Bladder microvascular endothelial cell (primary cell): Measurements from ENCODE around the gene ZBTB9. TPM values are rescaled to one million over a fixed set of nuclear protein-coding genes. Genes with fewer than 3 reads are reported as not detected.

Experiments
- total RNA-seq: library from RNA; depleted of rRNA; stranded (reverse); fragments of >200 nt; gene quantifications from 2 replicates; pipeline ENCODE4 v1.2.3, GENCODE V29; 2014

Gene ZBTB9
- total RNA-seq = 5.7 and 8.3 TPM in 2 replicates

GRCh38 chr6:33454009-33454946, at the start of gene ZBTB9:
Gene ZBTB9, plus strand, starts transcription at chr6:33454576. Its CDS starts 525 bp downstream, at chr6:33455101.

GRCh38 chr6:33410711-33411631, 43.4 kb upstream of the ZBTB9 start, which contains the start of gene PHF1:
Gene PHF1, plus strand, starts transcription at chr6:33411014. Its CDS starts 1,250 bp downstream, at chr6:33412264.

GRCh38 chr6:33417903-33418689, 36.3 kb upstream of the ZBTB9 start, which contains the start of gene CUTA:
Gene CUTA, minus strand, starts transcription at chr6:33418107. Its CDS starts 107 bp downstream, at chr6:33418000.

GRCh38 chr6:33419580-33420490, 34.5 kb upstream of the ZBTB9 start, which contains the start of gene SYNGAP1:
Gene SYNGAP1, plus strand, starts transcription at chr6:33420065. Its CDS starts 200 bp downstream, at chr6:33420265.

Other genes starting within 250 kb of the ZBTB9 start
- gene HSD17B8, start 249.9 kb upstream of the ZBTB9 start, total RNA-seq = 8.1 and 11.0 TPM in 2 replicates
- 21.0 and 31.4 TPM in 2 replicates for gene RING1, start 246.1 kb upstream of the ZBTB9 start, total RNA-seq
- gene VPS52, start 182.7 kb upstream of the ZBTB9 start, total RNA-seq = 27.5 and 44.3 TPM in 2 replicates
- 3,373 and 4,771 TPM in 2 replicates for gene RPS18, start 182.5 kb upstream of the ZBTB9 start, total RNA-seq
- gene B3GALT4, start 177.5 kb upstream of the ZBTB9 start, total RNA-seq = 4.8 and 10.0 TPM in 2 replicates
- gene WDR46, start 165.3 kb upstream of the ZBTB9 start, total RNA-seq = 59.7 and 74.5 TPM in 2 replicates
- 34.9 and 35.5 TPM in 2 replicates for gene PFDN6, start 165.0 kb upstream of the ZBTB9 start, total RNA-seq
- gene RGL2, start 155.6 kb upstream of the ZBTB9 start, total RNA-seq = 39.8 and 52.5 TPM in 2 replicates
- gene TAPBP, start 140.5 kb upstream of the ZBTB9 start, total RNA-seq = 67.3 and 138 TPM in 2 replicates
- 13.4 and 21.8 TPM in 2 replicates for gene ZBTB22, start 136.8 kb upstream of the ZBTB9 start, total RNA-seq
- gene DAXX, start 131.6 kb upstream of the ZBTB9 start, total RNA-seq = 43.7 and 69.9 TPM in 2 replicates
- 14.0 and 25.6 TPM in 2 replicates for gene KIFC1, start 62.8 kb upstream of the ZBTB9 start, total RNA-seq
- gene PHF1, start 43.6 kb upstream of the ZBTB9 start, total RNA-seq = 9.4 and 16.7 TPM in 2 replicates
- 52.1 and 53.3 TPM in 2 replicates for gene CUTA, start 36.5 kb upstream of the ZBTB9 start, total RNA-seq
- gene SYNGAP1, start 34.5 kb upstream of the ZBTB9 start, total RNA-seq = 1.5 and 2.6 TPM in 2 replicates
- gene BAK1, start 125.7 kb downstream of the ZBTB9 start, total RNA-seq = 16.5 and 21.7 TPM in 2 replicates
- 29.8 and 32.3 TPM in 2 replicates for gene ITPR3, start 166.7 kb downstream of the ZBTB9 start, total RNA-seq